Peyer's patch (tissue), 4 donors: Measurements from ENCODE around the gene LRP2BP. TPM values are rescaled to one million over a fixed set of nuclear protein-coding genes. Genes with fewer than 3 reads are reported as not detected.

Source experiments
- DNase-seq, 3 donors: peaks; one replicate each; pipeline ENCODE4 v3.0.0-alpha.2; 2017 to 2019
- H3K27ac ChIP-seq, 4 donors: fragments of 200-600 bp; sonication (generic); one replicate each; pipeline ENCODE4 v1.5.1; 2016 to 2019
- H3K27me3 ChIP-seq, 2 donors: fragments of 200-600 bp; sonication (generic); one replicate each; pipeline ENCODE4 v1.5.1; 2019
- H3K36me3 ChIP-seq, 3 donors: fragments of 200-600 bp; sonication (generic); one replicate each; pipeline ENCODE4 v1.5.1; 2016 to 2019
- H3K4me1 ChIP-seq, 4 donors: fragments of 200-600 bp; sonication (generic); one replicate each; pipeline ENCODE4 v1.5.1; 2016 to 2019
- H3K4me3 ChIP-seq, 4 donors: fragments of 200-600 bp; sonication (generic); 1 replicate in 3 of 4; 2 replicates in 1 of 4; pipeline ENCODE4 v1.5.1; 2016 to 2019; ENCODE audit warnings: mild to moderate bottlenecking in 1 of 4
- H3K9me3 ChIP-seq, 4 donors: fragments of 200-600 bp; sonication (generic); one replicate each; pipeline ENCODE4 v1.5.1; 2016 to 2019; ENCODE audit warnings: mild to moderate bottlenecking in 1 of 4
- CTCF ChIP-seq, 6 experiments: fragments of 450-650 bp in 4 of 6; fragments of 200-600 bp in 2 of 6; sonication (generic) in 1 of 6; IDR thresholded peaks; one replicate each; pipeline ENCODE4 v1.5.1; 2017 to 2019; ENCODE audit warnings: antibody characterized with exemption in 6 of 6, mild to moderate bottlenecking in 3 of 6, moderate library complexity in 1 of 6
- POLR2A ChIP-seq, 2 donors: fragments of 450-650 bp; IDR thresholded peaks; one replicate each; pipeline ENCODE4 v1.5.1; 2017; ENCODE audit warnings: antibody characterized with exemption in 2 of 2, mild to moderate bottlenecking in 2 of 2, moderate library complexity in 2 of 2
- total RNA-seq, 4 donors: library from RNA; depleted of rRNA; stranded (reverse); fragments of >200 nt; gene quantifications; one replicate each; pipeline ENCODE4 v1.1.0, GENCODE V29; 2016

LRP2BP gene
- total RNA-seq, 4 donors from 2014 or later: 0.35 to 1.2 TPM; not detected in 2

- Histone ChIP-seq H3K4me1 (no peaks in the 10 kb centered on the region), H3K4me3 (no peak overlapping the region), H3K9me3 (no peaks in the 10 kb centered on the region), H3K27me3 (no peaks in the 10 kb centered on the region), H3K27ac (no peak overlapping the region), H3K36me3 (no peaks in the 10 kb centered on the region)
- no peak for TF ChIP-seq CTCF (IDR thresholded peaks at IDR 0.05)
- TF ChIP-seq POLR2A (IDR thresholded peaks at IDR 0.05): no peak
- DNase-seq: no peak
These were observed 16.1 kb downstream of the LRP2BP start for GRCh38 chr4:185379326-185380295.

- H3K4me1 ChIP-seq: no peaks in the 10 kb centered on the region
- DNase-seq: no peak
- H3K36me3 ChIP-seq: no peaks in the 10 kb centered on the region
- no peaks in the 10 kb centered on the region for H3K27me3 ChIP-seq
- no peak overlapping the region for H3K27ac ChIP-seq
- no peak overlapping the region for H3K4me3 ChIP-seq
- no peaks in the 10 kb centered on the region for H3K9me3 ChIP-seq
- TF ChIP-seq POLR2A (IDR thresholded peaks at IDR 0.05) (no peak), CTCF (IDR thresholded peaks at IDR 0.05) (no peak)
These were observed 17.5 kb downstream of the LRP2BP start for GRCh38 chr4:185378264-185378663.

- Histone ChIP-seq H3K9me3 (no peaks in the 10 kb centered on the region), H3K4me1 (no peaks in the 10 kb centered on the region), H3K27ac (no peak overlapping the region), H3K36me3 (peaks cover 0 to 19% (median 0%) of the 10 kb centered on the region in 3 donors), H3K4me3 (no peak overlapping the region), H3K27me3 (no peaks in the 10 kb centered on the region)
- TF ChIP-seq CTCF (IDR thresholded peaks at IDR 0.05) (no peak), POLR2A (IDR thresholded peaks at IDR 0.05) (no peak)
- no peak for DNase-seq
These were observed 21.2 kb downstream of the LRP2BP start for GRCh38 chr4:185374573-185374972.

GRCh38 chr4:185374027-185374426 is 21.7 kb downstream of the LRP2BP start:
- H3K4me3 ChIP-seq: no peak overlapping the region
- H3K4me1 ChIP-seq: no peaks in the 10 kb centered on the region
- no peak overlapping the region for H3K27ac ChIP-seq
- DNase-seq: no peak
- H3K9me3 ChIP-seq: no peaks in the 10 kb centered on the region
- H3K27me3 ChIP-seq: no peaks in the 10 kb centered on the region
- H3K36me3 ChIP-seq: peaks cover 0 to 19% (median 0%) of the 10 kb centered on the region in 3 donors
- TF ChIP-seq CTCF (IDR thresholded peaks at IDR 0.05): no peak
- TF ChIP-seq POLR2A (IDR thresholded peaks at IDR 0.05): no peak

GRCh38 chr4:185371702-185372101 is 24.0 kb downstream of the LRP2BP start:
- no peak overlapping the region for H3K27ac ChIP-seq
- no peak for DNase-seq
- no peak overlapping the region for H3K4me3 ChIP-seq
- H3K4me1 ChIP-seq: no peaks in the 10 kb centered on the region
- no peak for TF ChIP-seq CTCF (IDR thresholded peaks at IDR 0.05)
- TF ChIP-seq POLR2A (IDR thresholded peaks at IDR 0.05): no peak
- no peaks in the 10 kb centered on the region for H3K9me3 ChIP-seq
- no peaks in the 10 kb centered on the region for H3K27me3 ChIP-seq
- peaks cover 0 to 19% (median 0%) of the 10 kb centered on the region in 3 donors for H3K36me3 ChIP-seq
